WERI-Rb-1 (cell line): Measurements from ENCODE around the gene MATCAP1.

ENCODE experiments used
- DNase-seq: peaks from one replicate; pipeline ENCODE4 v3.0.0-alpha.2; 2020
- H3K27ac ChIP-seq: fragments of 250-450 bp; sonication (Bioruptor Pico); 2 replicates; pipeline ENCODE4 v1.5.1; 2020; ENCODE audit warnings: mild to moderate bottlenecking, moderate library complexity
- H3K27me3 ChIP-seq: fragments of 250-450 bp; sonication (Bioruptor Pico); 2 replicates; pipeline ENCODE4 v1.5.1; 2021; ENCODE audit warnings: mild to moderate bottlenecking, low read depth, moderate library complexity; ENCODE audit not compliant: insufficient read depth, severe bottlenecking
- H3K36me3 ChIP-seq: fragments of 250-450 bp; sonication (Bioruptor Pico); 2 replicates; pipeline ENCODE4 v1.5.1; 2020; ENCODE audit warnings: mild to moderate bottlenecking, moderate library complexity
- H3K4me3 ChIP-seq: 2 replicates; pipeline ENCODE4 v1.5.1; 2011; ENCODE audit warnings: low read depth, mild to moderate bottlenecking, control low read depth, low read length
- H3K9me3 ChIP-seq: fragments of 250-450 bp; sonication (Bioruptor Pico); 2 replicates; pipeline ENCODE4 v1.5.1; 2021; ENCODE audit warnings: mild to moderate bottlenecking, moderate library complexity; ENCODE audit not compliant: severe bottlenecking
- CTCF ChIP-seq: IDR thresholded peaks from 2 replicates; pipeline ENCODE4 v1.5.1; 2011; ENCODE audit warnings: low read depth, mild to moderate bottlenecking, control low read depth, inconsistent platforms, low read length

Gene MATCAP1

GRCh38 chr16:67209565-67209964, 25.8 kb upstream of the MATCAP1 start:
- TF ChIP-seq CTCF, result no peak
- DNase-seq, result no peak
- peaks cover 2% of the 10 kb centered on the region; the same call in 1 of the 2 replicates for H3K36me3 ChIP-seq

GRCh38 chr16:67208154-67208896, 24.6 kb upstream of the MATCAP1 start:
- Histone ChIP-seq H3K36me3 (peaks cover 13% of the 10 kb centered on the region), H3K9me3 (no peaks in the 10 kb centered on the region), H3K4me3 (no peak overlapping the region), H3K27ac (no peak overlapping the region), H3K27me3 (no peaks in the 10 kb centered on the region)
- DNase-seq, result no peak
- TF ChIP-seq CTCF, result no peak

More at GRCh38 chr16:67209565-67209964, 25.8 kb upstream of the MATCAP1 start:
- no peak overlapping the region for H3K27ac ChIP-seq
- no peaks in the 10 kb centered on the region for H3K9me3 ChIP-seq
- no peaks in the 10 kb centered on the region for H3K27me3 ChIP-seq
- H3K4me3 ChIP-seq, result no peak overlapping the region

GRCh38 chr16:67207249-67208091, 23.7 kb upstream of the MATCAP1 start:
- peak overlapping the region; percentile 4; the same call in 1 of the 2 replicates for H3K4me3 ChIP-seq
- no peak for TF ChIP-seq CTCF
- H3K36me3 ChIP-seq, result peaks cover 21% of the 10 kb centered on the region
- H3K27ac ChIP-seq, result peak overlapping the region; percentile 59
- no peak for DNase-seq
- H3K27me3 ChIP-seq, result no peaks in the 10 kb centered on the region
- H3K9me3 ChIP-seq, result no peaks in the 10 kb centered on the region

- peak; percentile 77 for DNase-seq
- H3K27me3 ChIP-seq, result no peaks in the 10 kb centered on the region
- H3K36me3 ChIP-seq, result peaks cover 27% of the 10 kb centered on the region
- no peaks in the 10 kb centered on the region for H3K9me3 ChIP-seq
- peak overlapping the region; percentile 59 for H3K27ac ChIP-seq
- H3K4me3 ChIP-seq, result no peak overlapping the region
- TF ChIP-seq CTCF, result no peak
Observed at GRCh38 chr16:67206838-67207248, 23.1 kb upstream of the MATCAP1 start.

GRCh38 chr16:67206129-67206837, 22.5 kb upstream of the MATCAP1 start:
- TF ChIP-seq CTCF, result no peak
- Histone ChIP-seq H3K27me3 (no peaks in the 10 kb centered on the region), H3K4me3 (no peak overlapping the region), H3K27ac (peak overlapping the region; percentile 59; the same call in 1 of the 2 replicates), H3K9me3 (no peaks in the 10 kb centered on the region), H3K36me3 (peaks cover 33% of the 10 kb centered on the region)
- DNase-seq, result no peak
